ENCODE results near the gene KYAT1. TPM values are rescaled to one million over a fixed set of nuclear protein-coding genes. Genes with fewer than 3 reads are reported as not detected.

Gene KYAT1
- total and polyA plus RNA-seq, 2 of the 8 experiments (the other 6 are each of a cell fraction or from before 2014, with no cell fraction given), result 30.4 to 42.2 TPM

DNA sequence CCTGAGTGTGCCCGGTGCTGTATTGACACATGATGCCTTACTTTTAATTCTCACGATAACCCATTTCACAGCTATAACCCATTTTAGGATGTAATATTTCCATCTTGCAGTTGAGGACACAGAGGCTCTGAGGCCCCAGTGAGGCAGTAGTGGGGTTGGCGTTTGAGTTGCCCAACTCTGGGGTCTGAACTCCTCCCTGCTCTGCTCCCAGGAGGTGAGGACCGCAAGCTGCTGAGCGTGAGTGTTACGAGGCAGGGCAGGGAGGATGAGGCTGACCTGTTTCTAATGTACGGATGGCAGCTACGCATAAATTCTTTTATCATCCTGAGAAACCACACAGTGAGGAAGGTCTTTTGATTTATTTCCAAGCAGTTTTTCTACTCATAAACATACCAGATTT is 11.6 kb upstream of the KYAT1 start (continued):
- TF ChIP-seq CHD7 (IDR thresholded peaks at IDR 0.05; ENCODE audit: insufficient replicate concordance, low read length) (no peak), TAF7 (optimal IDR thresholded peaks at IDR 0.05; ENCODE audit: borderline replicate concordance, low read depth, low read length) (no peak), POU5F1 (IDR thresholded peaks at IDR 0.05; ENCODE audit: low read depth, low read length) (no peak), CREB1 (IDR thresholded peaks at IDR 0.05) (no peak), CBX8 (IDR thresholded peaks at IDR 0.05; ENCODE audit: borderline replicate concordance, low read depth, low read length) (no peak), KDM4A (IDR thresholded peaks at IDR 0.05; ENCODE audit: low read depth, low read length, severe bottlenecking) (no peak), POLR2A (IDR thresholded peaks at IDR 0.05; ENCODE audit: control extremely low read depth in 1 of 2, low read depth in 2 of 2, low read length in 2 of 2) (no peak), TBP (IDR thresholded peaks at IDR 0.05; ENCODE audit: low read depth, low read length) (no peak)
- TF ChIP-seq, protein P1, sequence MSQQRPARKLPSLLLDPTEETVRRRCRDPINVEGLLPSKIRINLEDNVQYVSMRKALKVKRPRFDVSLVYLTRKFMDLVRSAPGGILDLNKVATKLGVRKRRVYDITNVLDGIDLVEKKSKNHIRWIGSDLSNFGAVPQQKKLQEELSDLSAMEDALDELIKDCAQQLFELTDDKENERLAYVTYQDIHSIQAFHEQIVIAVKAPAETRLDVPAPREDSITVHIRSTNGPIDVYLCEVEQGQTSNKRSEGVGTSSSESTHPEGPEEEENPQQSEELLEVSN (IDR thresholded peaks at IDR 0.05), result no peak
- TF ChIP-seq, protein P2, sequence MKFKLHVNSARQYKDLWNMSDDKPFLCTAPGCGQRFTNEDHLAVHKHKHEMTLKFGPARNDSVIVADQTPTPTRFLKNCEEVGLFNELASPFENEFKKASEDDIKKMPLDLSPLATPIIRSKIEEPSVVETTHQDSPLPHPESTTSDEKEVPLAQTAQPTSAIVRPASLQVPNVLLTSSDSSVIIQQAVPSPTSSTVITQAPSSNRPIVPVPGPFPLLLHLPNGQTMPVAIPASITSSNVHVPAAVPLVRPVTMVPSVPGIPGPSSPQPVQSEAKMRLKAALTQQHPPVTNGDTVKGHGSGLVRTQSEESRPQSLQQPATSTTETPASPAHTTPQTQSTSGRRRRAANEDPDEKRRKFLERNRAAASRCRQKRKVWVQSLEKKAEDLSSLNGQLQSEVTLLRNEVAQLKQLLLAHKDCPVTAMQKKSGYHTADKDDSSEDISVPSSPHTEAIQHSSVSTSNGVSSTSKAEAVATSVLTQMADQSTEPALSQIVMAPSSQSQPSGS (IDR thresholded peaks at IDR 0.05; ENCODE audit: low read length), result no peak

All from H1 (cell line).